A549 treated with GW870086 at 1 μM for 4 hours (cell line): ENCODE measurements around the gene MYO1A. TPM values are rescaled to one million over a fixed set of nuclear protein-coding genes. Genes with fewer than 3 reads are reported as not detected.

Source experiments
- total RNA-seq: library from RNA; stranded (reverse); fragments of 200-300 nt; extraction: Qiagen RNA extraction; gene quantifications from 5 replicates; pipeline ENCODE4 v1.2.3, GENCODE V29; 2022; ENCODE audit warnings: low read depth

Gene MYO1A
- total RNA-seq: 0.14 to 0.71 TPM (median 0.33 TPM) in 5 replicates

DNA sequence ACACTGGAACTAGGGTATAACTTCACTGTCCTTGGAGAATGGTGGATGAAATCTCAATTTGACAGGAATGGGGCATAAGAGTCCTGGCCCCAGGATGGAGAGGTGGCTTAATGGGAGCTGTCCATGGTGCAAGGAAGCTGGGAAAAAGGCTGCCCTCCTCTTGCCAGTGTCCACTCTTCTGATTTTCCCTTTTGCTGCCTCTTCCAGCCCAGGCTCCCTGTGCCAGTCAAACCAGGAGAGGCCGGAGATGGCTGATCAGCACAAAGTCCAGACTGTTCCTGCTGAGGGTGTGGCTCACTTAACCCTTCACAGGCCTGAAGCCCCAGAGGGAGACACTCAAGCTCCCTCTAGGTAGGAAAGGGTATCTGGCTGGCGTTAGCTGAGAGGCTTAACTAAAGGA lies at the start of gene MYO1A:
TSS of gene MYO1A (minus strand) at position 240 of the 400 bp plus-strand sequence. CDS start 1,806 bp downstream, outside the sequence.

GRCh38 chr12:57088354-57089270 lies 38.7 kb upstream of the MYO1A start, which contains the start of gene NAB2:
NAB2 (plus strand) TSS chr12:57089114; CDS start chr12:57089272, 158 bp downstream.

DNA sequence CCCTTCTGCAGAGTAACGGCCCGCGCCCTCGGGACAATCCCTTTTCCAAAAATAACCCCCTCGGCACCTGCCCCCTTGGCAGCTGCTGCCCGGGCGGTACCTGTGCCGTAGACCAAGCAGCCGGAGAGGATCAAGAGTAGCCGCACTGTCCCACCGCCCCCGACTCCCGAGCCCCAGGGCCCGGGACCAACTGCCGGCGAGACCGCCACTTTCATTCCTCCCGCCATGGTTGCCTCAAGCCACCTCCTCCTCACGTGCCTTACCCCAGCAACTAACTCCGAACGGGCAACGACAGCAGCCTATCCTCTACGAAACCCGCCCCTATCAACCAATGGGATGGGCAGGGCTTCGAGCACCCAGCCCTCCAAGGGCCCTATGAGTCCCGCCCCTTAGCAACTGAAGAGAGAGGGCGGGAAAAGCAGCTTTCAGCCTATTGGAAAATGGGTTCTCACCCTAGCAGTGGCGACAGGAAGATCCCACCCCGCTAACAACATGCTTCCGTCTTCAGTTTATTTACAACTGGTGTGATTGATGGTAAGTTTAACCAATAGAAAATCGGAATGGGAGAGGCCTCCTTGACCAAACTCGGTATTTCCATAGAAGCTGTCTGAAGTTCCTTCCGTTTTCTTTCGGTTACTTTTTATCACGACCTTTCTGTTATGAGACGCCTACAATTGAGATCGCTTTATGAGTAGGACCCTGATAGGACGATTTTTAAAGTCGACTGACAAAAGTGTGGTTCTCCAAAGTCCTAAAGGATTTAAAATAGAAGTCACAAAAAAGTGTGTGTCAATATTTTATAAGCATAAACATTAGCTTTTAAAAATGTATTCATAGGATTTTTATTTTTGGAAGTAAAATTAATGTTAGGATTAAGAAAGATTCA lies 28.8 kb upstream of the MYO1A start, which contains the start of gene NEMP1:
TSS of gene NEMP1 (minus strand) at position 273 of the 886 bp plus-strand sequence. CDS start at position 227, 46 bp downstream.

DNA sequence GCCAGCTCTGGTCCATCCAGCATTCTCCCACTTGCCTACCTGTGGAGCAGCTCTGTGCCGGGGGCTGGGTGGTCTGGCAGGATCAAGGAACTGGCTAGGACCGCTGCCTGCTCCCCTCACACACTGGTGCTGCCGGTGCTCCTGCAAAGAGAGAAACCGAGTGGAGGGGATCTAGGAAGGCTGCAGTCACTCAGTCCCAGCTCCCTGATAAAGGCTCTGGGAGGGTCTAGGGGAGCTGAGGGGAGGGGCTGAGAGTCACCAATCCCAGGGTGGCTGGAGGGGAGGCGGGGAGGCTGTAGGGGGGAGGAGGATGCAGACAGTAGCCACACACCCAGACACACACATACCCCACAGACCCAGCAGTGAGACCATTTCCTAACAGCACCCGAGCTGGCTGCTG lies 33.6 kb downstream of the MYO1A start, which contains the start of gene TAC3:
TSS of gene TAC3 (minus strand) at position 182 of the 400 bp plus-strand sequence. CDS start 732 bp downstream, outside the sequence.

GRCh38 chr12:57005980-57006808 lies 43.7 kb downstream of the MYO1A start, which contains the start of gene ZBTB39:
ZBTB39 (minus strand) TSS chr12:57006546; CDS start chr12:57004917, 1,629 bp downstream.

Other genes starting within 250 kb of the MYO1A start
- 0.09 TPM in 1 of 5 replicates, not detected in the others for gene SDR9C7, start 115.7 kb downstream of the MYO1A start, total RNA-seq
- 0.05 to 0.13 TPM (median 0.12 TPM) in 4 of 5 replicates, not detected in the other for gene RDH16, start 92.5 kb downstream of the MYO1A start, total RNA-seq
- 4.1 to 6.0 TPM (median 5.6 TPM) in 5 replicates for gene ZBTB39, start 43.6 kb downstream of the MYO1A start, total RNA-seq
- gene TAC3, start 33.6 kb downstream of the MYO1A start, total RNA-seq: 0.17 to 0.63 TPM (median 0.19 TPM) in 3 of 5 replicates, not detected in the others
- gene NEMP1, start 28.7 kb upstream of the MYO1A start, total RNA-seq: 12.3 to 16.2 TPM (median 13.9 TPM) in 5 replicates
- 12.3 to 17.1 TPM (median 16.3 TPM) in 5 replicates for gene NAB2, start 39.0 kb upstream of the MYO1A start, total RNA-seq
- 39.9 to 51.4 TPM (median 44.9 TPM) in 5 replicates for gene STAT6, start 61.2 kb upstream of the MYO1A start, total RNA-seq
- 14.4 to 18.2 TPM (median 16.0 TPM) in 5 replicates for gene LRP1, start 78.4 kb upstream of the MYO1A start, total RNA-seq
- not detected in 5 replicates for gene LRP1-AS, start 97.5 kb upstream of the MYO1A start, total RNA-seq
- 4.1 to 5.8 TPM (median 5.1 TPM) in 5 replicates for gene NXPH4, start 166.7 kb upstream of the MYO1A start, total RNA-seq
- 111 to 127 TPM (median 124 TPM) in 5 replicates for gene SHMT2, start 179.6 kb upstream of the MYO1A start, total RNA-seq
- gene STAC3, start 201.1 kb upstream of the MYO1A start, total RNA-seq: 0.15 to 0.49 TPM (median 0.26 TPM) in 5 replicates